ENCODE results near the gene MED12L.

The MED12L gene

GRCh38 chr3:151423091-151423490 is 337.6 kb downstream of the MED12L start:
- TF ChIP-seq, protein P1, sequence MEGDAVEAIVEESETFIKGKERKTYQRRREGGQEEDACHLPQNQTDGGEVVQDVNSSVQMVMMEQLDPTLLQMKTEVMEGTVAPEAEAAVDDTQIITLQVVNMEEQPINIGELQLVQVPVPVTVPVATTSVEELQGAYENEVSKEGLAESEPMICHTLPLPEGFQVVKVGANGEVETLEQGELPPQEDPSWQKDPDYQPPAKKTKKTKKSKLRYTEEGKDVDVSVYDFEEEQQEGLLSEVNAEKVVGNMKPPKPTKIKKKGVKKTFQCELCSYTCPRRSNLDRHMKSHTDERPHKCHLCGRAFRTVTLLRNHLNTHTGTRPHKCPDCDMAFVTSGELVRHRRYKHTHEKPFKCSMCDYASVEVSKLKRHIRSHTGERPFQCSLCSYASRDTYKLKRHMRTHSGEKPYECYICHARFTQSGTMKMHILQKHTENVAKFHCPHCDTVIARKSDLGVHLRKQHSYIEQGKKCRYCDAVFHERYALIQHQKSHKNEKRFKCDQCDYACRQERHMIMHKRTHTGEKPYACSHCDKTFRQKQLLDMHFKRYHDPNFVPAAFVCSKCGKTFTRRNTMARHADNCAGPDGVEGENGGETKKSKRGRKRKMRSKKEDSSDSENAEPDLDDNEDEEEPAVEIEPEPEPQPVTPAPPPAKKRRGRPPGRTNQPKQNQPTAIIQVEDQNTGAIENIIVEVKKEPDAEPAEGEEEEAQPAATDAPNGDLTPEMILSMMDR (IDR thresholded peaks at IDR 0.05; ENCODE audit: low read depth, low read length) = no peak
- Histone ChIP-seq H3K36me3 (no peaks in the 10 kb centered on the region; the same call in 1 of the 2 replicates), H3K4me3 (ENCODE audit: low read depth, low read length) (no peak overlapping the region), H3K27me3 (no peaks in the 10 kb centered on the region), H3K4me1 (no peaks in the 10 kb centered on the region), H3K9me3 (no peaks in the 10 kb centered on the region)
- DNase-seq = no peak

GRCh38 chr3:151425627-151426340 is 340.3 kb downstream of the MED12L start:
- no peaks in the 10 kb centered on the region for H3K27me3 ChIP-seq
- TF ChIP-seq, protein P1 (IDR thresholded peaks at IDR 0.05; ENCODE audit: low read depth, low read length) = peak; percentile 62
- DNase-seq = no peak
- no peaks in the 10 kb centered on the region for H3K4me1 ChIP-seq
- H3K4me3 ChIP-seq (ENCODE audit: low read depth, low read length) = no peak overlapping the region
- H3K36me3 ChIP-seq = no peaks in the 10 kb centered on the region
- no peaks in the 10 kb centered on the region for H3K9me3 ChIP-seq

DNA sequence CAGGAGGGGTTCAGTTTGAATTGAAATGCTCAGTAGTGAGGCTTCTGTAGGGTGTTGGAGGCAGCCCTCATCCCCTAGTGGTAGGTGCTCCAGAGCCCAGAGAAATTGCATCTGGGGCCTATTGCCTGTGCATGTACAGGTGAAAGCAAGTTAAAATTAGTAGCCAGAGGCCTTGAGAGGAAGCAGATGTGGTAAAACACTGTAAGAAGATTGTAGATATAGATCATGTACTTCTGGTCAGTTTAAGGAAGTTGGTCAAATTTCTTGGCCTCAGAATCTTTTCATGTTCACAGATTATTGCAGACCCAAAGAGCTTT is 340.8 kb downstream of the MED12L start:
- Histone ChIP-seq H3K36me3 (no peaks in the 10 kb centered on the region), H3K4me3 (ENCODE audit: low read depth, low read length) (no peak overlapping the region), H3K4me1 (no peaks in the 10 kb centered on the region), H3K27me3 (no peaks in the 10 kb centered on the region), H3K9me3 (no peaks in the 10 kb centered on the region)
- TF ChIP-seq, protein P1 (IDR thresholded peaks at IDR 0.05; ENCODE audit: low read depth, low read length) = peak; percentile 43
- no peak for DNase-seq

DNA sequence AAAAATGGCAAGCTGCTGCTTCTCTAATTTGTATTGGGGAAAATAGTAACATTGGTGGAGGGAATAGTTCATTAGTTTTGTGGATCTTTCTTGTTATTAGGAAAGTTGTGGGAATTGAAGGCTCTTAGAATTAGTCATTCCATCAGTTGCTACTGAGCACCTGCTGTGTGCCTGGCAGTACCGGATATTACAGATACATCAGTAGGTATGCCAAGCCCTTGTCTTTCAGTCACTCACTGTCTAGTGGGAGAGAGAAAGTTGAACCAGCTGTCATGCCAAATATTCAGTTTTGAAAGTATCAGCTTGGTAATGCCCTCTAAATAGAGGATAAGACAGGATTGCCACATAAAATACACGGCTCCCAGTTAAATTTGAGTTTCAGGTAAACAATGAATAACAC is 342.9 kb downstream of the MED12L start:
- no peaks in the 10 kb centered on the region for H3K4me1 ChIP-seq
- DNase-seq = no peak
- H3K27me3 ChIP-seq = no peaks in the 10 kb centered on the region
- H3K36me3 ChIP-seq = no peaks in the 10 kb centered on the region
- H3K4me3 ChIP-seq (ENCODE audit: low read depth, low read length) = no peak overlapping the region
- TF ChIP-seq, protein P1 (IDR thresholded peaks at IDR 0.05; ENCODE audit: low read depth, low read length) = no peak
- no peaks in the 10 kb centered on the region for H3K9me3 ChIP-seq

DNA sequence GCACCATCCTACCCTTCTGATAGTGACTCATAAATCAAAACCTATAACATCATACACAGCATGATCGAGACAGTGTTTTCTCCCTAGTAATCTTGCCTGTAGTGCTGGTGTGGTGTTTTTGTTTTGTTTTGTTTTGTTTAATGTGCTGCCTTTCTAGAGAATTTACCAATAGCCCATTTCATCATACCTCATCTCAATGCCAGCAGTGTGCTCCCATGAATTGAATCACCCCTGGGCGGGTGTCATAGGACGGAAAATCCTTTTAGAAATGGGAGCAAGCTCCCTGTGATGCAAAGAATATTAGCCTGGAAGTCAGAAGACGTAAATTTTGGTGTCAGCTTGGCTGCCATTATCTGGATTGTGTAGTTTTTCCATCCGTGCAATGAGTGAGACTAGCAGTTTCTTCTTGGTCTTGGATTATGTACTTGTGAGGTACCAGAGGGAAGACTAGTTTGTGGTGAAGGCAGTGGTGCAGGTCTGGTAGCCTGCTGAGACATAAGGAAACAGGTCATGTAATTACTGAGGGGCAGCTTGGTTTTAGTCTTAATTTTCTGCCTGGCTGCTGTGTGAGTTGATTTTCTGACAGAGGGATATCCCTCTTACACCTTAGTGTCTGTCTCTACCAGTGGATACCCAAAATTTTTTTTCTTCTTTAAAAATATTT is 345.5 kb downstream of the MED12L start:
- no peak for DNase-seq
- Histone ChIP-seq H3K36me3 (no peaks in the 10 kb centered on the region), H3K9me3 (no peaks in the 10 kb centered on the region), H3K4me1 (no peaks in the 10 kb centered on the region), H3K4me3 (ENCODE audit: low read depth, low read length) (no peak overlapping the region), H3K27me3 (no peaks in the 10 kb centered on the region)
- TF ChIP-seq, protein P1 (IDR thresholded peaks at IDR 0.05; ENCODE audit: low read depth, low read length) = no peak

- no peak for DNase-seq
- no peaks in the 10 kb centered on the region for H3K9me3 ChIP-seq
- H3K36me3 ChIP-seq = no peaks in the 10 kb centered on the region
- no peak overlapping the region for H3K4me3 ChIP-seq (ENCODE audit: low read depth, low read length)
- no peaks in the 10 kb centered on the region for H3K4me1 ChIP-seq
- H3K27me3 ChIP-seq = no peaks in the 10 kb centered on the region
- TF ChIP-seq, protein P1 (IDR thresholded peaks at IDR 0.05; ENCODE audit: low read depth, low read length) = no peak
Observed at GRCh38 chr3:151431940-151432339, 346.5 kb downstream of the MED12L start.
